ENCODE measurements around the gene FBXL4.

DNA sequence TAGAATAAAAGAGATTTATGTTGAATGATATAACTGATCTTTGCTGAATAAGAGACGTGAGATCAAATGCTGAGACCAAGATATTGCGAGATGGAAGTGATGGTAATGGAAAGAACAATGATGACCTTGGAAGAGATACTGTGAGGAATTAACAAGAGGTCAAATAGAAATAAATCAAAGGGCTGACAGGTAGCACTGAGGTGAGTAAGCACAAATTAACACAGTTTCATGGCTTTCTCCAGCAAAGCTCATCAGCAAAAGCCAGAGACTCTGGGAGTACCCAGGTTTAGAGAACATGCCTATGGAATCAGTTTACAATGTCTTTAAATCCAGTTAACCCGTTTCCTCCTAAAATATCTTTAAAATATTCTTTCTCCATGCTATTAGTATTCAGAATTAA is 60.1 kb downstream of the FBXL4 start:
- TF ChIP-seq, protein P1, sequence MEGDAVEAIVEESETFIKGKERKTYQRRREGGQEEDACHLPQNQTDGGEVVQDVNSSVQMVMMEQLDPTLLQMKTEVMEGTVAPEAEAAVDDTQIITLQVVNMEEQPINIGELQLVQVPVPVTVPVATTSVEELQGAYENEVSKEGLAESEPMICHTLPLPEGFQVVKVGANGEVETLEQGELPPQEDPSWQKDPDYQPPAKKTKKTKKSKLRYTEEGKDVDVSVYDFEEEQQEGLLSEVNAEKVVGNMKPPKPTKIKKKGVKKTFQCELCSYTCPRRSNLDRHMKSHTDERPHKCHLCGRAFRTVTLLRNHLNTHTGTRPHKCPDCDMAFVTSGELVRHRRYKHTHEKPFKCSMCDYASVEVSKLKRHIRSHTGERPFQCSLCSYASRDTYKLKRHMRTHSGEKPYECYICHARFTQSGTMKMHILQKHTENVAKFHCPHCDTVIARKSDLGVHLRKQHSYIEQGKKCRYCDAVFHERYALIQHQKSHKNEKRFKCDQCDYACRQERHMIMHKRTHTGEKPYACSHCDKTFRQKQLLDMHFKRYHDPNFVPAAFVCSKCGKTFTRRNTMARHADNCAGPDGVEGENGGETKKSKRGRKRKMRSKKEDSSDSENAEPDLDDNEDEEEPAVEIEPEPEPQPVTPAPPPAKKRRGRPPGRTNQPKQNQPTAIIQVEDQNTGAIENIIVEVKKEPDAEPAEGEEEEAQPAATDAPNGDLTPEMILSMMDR (conservative IDR thresholded peaks at IDR 0.05 in 1 of 2, IDR thresholded peaks at IDR 0.05 in 1 of 2; ENCODE audit: low read depth in 1 of 2, low read length in 2 of 2) = no peak
- TF ChIP-seq EZH2 (IDR thresholded peaks at IDR 0.05; ENCODE audit: low read length, missing control alignments) = no peak
